ENCODE data around the gene EIF3J.
A peak's percentile ranks its signal among the peaks of the same experiment; 100 is the strongest.
"Not testable (repeated sequence)": the region's sequence is repeated elsewhere in the genome, so short reads cannot be mapped to it uniquely, and the experiment has no call there.

EIF3J gene

GRCh38 chr15:44536962-44537734 is at the start of gene EIF3J:
EIF3J (plus strand) TSS chr15:44537147; CDS start chr15:44537195, 48 bp downstream.
- peak; percentile 74 for DNase-seq

- no peak for DNase-seq
Observed at GRCh38 chr15:44489464-44489863, 47.5 kb upstream of the EIF3J start.

GRCh38 chr15:44490622-44491021 is 46.3 kb upstream of the EIF3J start:
- no peak for DNase-seq

GRCh38 chr15:44492040-44492439 is 44.9 kb upstream of the EIF3J start:
- DNase-seq = no peak

- no peak for DNase-seq
Observed at GRCh38 chr15:44492672-44493071, 44.3 kb upstream of the EIF3J start.

GRCh38 chr15:44495562-44495961 is 41.4 kb upstream of the EIF3J start:
- no peak for DNase-seq

- no peak for DNase-seq
Observed at GRCh38 chr15:44500555-44500954, 36.4 kb upstream of the EIF3J start.

GRCh38 chr15:44501768-44502366 is 35.1 kb upstream of the EIF3J start:
- no peak for DNase-seq

GRCh38 chr15:44516436-44516835 is 20.5 kb upstream of the EIF3J start:
- DNase-seq = no peak

- no peak for DNase-seq
Observed at GRCh38 chr15:44519537-44519936, 17.4 kb upstream of the EIF3J start.

- no peak for DNase-seq
Observed at GRCh38 chr15:44525018-44525417, 11.9 kb upstream of the EIF3J start.

GRCh38 chr15:44527241-44527640 is 9.7 kb upstream of the EIF3J start:
- DNase-seq = no peak

- no peak for DNase-seq
Observed at GRCh38 chr15:44529864-44530604, 6.9 kb upstream of the EIF3J start.

GRCh38 chr15:44530653-44531052 is 6.3 kb upstream of the EIF3J start:
- no peak for DNase-seq

GRCh38 chr15:44532275-44532674 is 4.7 kb upstream of the EIF3J start:
- not testable (repeated sequence) for DNase-seq

GRCh38 chr15:44532689-44533088 is 4.3 kb upstream of the EIF3J start:
- DNase-seq = no peak

- no peak for DNase-seq
Observed at GRCh38 chr15:44535092-44535491, 1.9 kb upstream of the EIF3J start.

GRCh38 chr15:44535523-44536301 is 1.2 kb upstream of the EIF3J start:
- no peak for DNase-seq

GRCh38 chr15:44536302-44536961 is 515 bp upstream of the EIF3J start:
- DNase-seq = peak; percentile 74

- no peak for DNase-seq
Observed at GRCh38 chr15:44537735-44538240, 841 bp downstream of the EIF3J start.

- DNase-seq = no peak
Observed at GRCh38 chr15:44541282-44541958, 4.5 kb downstream of the EIF3J start.

GRCh38 chr15:44542596-44542995 is 5.6 kb downstream of the EIF3J start:
- no peak for DNase-seq

Measured in NCI-H187 treated with DMSO at 0.1 percent for 48 hours (cell line).